NCI-H1092 treated with DMSO at 0.1 percent for 48 hours (cell line): ENCODE data around the gene OSBPL3.

Experiments
- DNase-seq: peaks from one replicate; lab custom pipeline; 2025; lab: John Stamatoyannopoulos, UW

The OSBPL3 gene

DNA sequence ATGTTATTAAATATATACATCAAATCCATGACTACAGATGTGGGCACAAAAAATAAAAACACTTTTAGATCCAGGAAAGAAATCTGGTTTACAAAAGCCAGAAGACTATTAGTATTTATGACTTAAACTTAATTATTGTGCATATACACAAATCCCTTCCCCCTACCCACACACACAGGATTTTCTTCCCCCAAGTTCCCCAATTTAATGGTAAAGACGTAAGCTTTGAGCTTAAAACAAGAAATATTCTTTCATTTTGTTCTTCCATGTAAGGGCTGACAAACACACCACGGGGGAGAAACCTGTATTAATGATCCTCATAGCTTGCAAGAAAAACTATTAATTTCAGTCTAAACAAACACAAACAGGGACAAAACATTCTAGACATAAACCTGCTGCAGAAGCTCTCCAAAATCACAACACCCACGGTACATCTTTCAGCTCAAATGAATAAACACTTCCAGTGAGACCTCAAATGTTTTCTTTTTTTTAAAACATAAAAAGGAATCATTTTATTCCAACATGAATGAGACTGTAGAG lies 28.5 kb downstream of the OSBPL3 start:
- DNase-seq: no peak

DNA sequence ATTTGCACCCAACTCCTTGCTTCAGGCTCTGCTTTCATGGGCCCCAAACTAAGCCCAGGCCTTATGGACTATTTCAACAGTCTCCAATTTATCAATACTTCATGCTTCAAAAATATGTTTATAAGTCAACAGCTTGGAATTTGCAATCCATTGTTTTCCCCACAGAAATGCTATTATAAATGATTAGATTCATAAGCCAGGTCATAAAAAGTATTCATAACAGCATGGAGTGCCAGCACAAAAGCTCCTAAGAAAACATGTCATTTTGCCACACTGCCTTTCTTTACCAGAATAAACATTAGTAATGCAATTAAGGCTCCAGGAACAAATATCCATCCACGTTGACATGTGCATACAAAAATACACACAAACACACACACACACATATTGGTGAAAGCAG lies 30.1 kb downstream of the OSBPL3 start:
- DNase-seq: no peak

DNA sequence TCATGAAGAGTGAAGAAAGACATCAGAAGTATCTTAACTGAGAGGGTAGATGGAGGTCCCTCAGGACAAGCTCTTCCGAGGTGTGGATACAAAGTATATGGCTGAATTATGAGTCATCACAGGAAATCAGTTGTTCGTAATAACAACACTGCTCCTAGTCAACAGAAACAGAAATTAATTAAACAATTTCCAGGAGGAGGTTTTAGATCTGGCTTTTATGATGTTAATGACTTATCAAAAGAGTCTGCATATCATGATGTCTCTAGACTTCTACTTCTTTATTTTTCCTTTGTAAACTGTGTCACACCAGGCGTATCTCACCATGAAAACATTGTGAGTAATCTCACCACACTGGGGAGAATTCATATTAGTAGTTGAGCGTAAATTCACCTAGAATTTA lies 31.2 kb downstream of the OSBPL3 start:
- DNase-seq: no peak

DNA sequence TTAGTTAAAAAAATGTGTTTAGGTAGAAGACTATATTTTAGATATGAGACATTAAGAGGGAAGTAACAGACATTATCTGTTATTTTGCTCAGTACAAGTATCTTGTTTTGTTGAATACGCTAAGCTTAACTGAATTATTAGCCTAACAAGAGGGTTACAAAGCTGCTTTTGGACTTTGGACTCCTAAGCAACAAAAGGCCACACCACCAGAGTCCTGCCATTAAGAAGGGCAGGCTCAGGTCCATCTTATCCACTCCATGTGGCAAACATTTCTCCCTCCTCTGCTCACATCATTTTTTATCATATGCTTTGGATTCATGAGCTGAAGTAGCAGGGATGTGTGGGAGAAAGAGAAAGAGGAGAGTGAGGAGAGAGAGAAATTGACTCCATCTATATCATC lies 33.5 kb downstream of the OSBPL3 start:
- no peak for DNase-seq

DNA sequence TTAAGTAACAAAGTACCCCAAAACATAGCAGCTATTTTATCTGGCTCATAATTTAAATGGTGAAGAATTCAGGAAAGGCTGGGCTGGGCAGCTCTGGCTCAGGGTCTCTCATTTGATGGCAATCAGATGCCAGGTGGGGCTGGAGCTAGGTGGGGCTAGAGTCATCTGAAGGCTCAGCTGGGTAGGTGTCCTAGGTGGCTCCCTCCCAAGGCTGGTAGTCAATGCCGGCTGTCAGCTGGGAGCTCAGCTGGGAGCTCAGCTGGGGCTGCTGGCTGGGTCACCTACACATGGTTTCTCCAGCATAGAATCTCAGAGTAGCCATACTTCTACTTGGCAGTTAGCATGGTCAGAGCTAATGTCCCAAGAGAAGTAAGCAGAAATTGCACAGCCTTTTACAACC lies 34.1 kb downstream of the OSBPL3 start:
- no peak for DNase-seq

DNA sequence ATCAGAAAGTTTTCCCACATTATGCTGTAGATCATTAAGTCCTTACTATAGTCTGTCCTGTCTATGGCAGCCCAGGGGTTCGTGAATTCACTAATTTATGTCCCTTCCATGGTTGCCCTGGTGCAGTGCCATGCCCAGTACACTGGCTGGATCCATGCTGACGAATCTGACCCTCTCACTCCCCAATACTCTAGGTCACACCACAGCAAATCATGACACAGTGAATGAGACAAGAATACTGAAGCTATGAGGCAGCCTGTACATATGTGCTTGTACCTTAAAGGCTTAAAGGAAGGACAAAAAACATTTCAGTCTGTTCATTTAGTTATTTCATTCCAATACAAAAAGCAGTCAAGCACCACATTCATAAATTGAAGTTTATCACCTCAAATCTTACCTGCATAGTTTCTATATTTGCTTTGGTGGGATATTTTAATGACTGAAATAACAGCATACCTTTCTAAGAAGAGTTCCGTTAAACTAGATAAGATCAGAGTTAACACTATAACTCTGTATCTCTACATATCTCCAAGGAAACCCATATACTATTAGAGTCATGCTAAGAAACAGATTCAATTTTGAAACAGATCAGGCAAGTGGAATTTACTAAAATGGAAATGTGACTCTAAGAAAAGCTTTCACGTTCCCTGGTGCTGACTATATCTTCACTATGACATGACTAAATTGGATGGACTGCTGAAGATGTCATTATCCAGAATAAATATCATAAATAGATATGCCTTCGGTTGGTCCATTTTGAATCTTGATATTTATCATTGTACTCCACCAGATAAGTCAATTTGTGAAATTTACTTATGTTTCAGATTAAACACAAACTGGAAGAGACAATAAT lies 36.7 kb downstream of the OSBPL3 start:
- no peak for DNase-seq

DNA sequence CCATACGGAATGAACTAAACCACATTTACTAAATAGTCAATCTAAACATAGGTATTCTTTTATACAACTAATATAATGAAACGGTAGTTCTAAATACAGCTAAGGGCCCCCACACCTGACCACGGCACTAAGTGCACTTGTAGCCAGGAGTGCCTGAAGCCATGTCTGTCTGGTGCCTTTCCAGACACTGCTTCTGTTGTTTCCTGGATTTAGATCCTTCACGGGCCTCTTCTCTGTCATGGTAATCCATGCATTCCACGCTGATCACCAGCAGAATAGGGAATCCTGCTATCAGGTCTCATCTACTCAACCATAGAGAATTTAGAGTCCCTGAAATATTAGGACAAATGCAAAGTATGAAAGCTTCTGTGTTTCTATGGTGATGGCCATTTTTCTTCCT lies 37.8 kb downstream of the OSBPL3 start:
- no peak for DNase-seq

DNA sequence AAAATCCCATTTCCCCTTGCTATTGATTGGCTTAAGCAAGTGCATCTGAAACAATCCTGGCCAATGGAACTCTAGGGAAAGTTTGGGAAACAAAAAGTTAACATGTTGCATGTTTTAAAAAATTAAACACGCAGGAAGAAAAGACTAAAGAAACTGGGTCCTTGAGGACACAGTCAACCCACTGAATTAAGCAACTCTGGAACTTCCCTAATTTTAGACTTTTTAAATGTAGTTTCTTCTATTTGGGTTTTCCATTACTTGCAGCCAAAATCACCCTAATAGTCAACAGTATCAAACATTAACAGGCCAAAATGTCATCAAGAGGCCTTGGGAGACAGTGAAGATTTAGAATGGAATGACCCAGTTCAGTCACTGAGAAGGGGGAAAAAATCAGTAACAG lies 40.6 kb downstream of the OSBPL3 start:
- DNase-seq: no peak

DNA sequence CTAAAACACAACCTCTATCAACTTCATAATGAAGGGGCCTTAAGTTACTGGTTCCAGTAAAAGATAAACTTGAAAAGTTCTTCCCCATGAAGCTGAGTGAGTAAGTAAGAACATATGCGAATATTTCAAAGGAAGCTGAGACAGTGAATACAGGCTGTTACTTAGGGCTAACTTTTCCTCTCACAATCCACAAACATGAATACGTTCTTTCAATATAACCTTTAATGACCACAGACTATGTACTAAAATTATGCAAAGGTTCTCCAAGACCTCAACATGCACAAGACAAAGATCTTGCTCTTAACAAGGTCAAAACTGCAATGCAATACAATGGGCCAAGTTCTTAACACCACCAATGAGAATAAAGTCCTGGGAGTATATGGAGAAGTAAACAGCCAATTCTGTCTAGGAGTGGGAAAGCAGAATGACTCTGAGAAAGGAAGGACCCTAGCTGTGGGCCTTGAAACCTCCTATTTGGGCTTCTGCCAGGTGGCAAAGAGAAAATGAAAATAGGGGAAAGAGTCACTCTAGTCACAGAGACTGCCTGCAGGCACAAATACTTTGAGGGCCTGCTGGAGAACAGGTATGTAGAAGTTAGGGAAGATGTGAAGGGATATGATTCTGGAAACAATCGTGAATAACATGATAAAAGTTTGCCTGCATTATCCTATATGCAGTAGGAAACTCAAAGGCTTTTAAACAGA lies 43.7 kb downstream of the OSBPL3 start:
- no peak for DNase-seq

DNA sequence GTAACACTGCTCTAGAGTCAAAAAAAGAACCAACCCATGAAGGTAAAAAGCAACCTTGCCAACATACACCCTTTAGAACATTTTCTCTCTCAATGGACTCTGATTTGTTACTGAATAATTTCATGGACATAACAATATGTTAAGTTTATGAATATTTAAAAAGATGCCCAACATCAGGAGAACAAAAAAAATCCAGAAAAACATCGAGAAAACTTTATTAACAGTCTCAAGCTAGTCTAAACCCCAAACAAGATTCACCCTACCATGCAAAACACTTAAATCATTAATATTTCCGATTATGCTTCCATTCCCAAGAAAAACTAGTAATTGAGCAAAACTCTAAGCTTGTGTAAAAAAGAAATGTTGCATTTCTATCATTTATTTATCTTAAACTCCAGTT lies 46.7 kb downstream of the OSBPL3 start:
- no peak for DNase-seq

DNA sequence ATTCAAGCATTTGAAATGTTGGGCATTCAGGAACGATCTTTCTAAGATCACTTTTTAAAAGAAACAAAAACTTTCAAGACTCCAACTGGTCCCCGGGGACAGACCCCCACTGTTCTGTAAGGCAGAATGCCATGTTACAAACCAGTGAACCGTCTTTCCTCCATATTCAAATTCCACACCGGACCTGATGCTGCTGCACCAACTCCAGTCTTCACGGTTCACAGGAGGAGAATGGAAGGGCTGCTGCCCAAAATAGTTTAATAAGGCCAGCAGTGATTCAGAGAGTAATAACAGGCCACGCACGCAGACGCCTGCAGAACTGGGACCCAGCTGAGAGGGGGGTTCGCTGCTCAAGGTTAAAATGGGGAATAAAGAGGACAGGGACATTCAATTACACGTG lies 47.2 kb downstream of the OSBPL3 start:
- DNase-seq: no peak

DNA sequence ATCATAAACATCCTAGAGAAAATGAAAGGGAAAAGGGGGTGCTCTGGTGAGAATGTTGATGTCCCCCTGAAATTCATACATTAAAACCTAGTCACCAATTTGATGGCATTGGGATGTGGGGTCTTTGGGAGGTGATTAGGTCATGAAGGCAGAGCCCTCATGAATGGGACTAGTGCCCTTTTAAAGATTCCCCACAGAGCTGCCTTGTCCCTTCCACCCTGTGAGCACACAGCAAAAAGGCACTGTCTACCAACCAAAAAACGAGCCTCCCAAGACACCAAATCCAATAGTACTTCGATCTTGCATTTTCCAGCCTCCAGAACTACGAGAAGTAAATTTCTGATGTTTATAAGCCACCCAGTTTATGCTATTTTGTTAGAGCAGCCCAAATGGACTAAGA lies 47.6 kb downstream of the OSBPL3 start:
- DNase-seq: no peak

DNA sequence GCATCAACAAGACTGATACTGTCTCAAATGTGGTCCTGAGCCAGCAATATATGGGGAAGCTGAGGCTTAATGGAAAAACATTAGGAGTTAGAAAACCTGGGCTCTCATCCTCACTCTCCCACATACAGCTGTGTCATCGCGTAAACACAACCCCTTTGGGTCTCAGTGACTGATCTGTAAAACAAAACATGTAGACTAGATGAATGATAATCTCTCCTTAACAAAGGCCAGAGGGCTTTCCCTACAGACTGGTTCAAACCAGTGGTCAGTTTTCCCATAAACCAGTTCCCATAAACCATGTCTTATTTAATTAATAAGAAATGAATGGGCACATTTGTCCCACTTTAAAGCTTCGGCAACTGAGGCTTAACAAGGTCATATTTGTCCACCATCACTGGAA lies 48.1 kb downstream of the OSBPL3 start:
- no peak for DNase-seq

DNA sequence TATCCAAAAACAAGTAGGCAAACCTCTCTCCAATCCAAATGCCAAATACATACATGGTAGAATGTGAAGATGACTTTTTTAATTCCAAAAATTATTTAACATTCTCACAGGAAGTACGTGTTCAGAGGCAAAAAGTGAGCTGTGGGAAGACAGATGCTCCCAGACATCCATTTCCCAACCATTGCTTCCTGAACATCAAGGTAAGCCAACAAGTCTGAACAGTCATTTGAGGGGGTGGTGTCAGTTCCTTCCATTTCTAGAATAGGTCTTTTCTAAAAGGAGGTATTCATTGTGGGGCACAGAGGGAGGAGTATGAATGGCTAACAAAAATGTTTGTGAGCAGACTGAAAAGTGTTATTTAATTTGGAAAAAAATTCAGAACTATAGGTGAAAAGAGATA lies 49.1 kb downstream of the OSBPL3 start:
- no peak for DNase-seq

DNA sequence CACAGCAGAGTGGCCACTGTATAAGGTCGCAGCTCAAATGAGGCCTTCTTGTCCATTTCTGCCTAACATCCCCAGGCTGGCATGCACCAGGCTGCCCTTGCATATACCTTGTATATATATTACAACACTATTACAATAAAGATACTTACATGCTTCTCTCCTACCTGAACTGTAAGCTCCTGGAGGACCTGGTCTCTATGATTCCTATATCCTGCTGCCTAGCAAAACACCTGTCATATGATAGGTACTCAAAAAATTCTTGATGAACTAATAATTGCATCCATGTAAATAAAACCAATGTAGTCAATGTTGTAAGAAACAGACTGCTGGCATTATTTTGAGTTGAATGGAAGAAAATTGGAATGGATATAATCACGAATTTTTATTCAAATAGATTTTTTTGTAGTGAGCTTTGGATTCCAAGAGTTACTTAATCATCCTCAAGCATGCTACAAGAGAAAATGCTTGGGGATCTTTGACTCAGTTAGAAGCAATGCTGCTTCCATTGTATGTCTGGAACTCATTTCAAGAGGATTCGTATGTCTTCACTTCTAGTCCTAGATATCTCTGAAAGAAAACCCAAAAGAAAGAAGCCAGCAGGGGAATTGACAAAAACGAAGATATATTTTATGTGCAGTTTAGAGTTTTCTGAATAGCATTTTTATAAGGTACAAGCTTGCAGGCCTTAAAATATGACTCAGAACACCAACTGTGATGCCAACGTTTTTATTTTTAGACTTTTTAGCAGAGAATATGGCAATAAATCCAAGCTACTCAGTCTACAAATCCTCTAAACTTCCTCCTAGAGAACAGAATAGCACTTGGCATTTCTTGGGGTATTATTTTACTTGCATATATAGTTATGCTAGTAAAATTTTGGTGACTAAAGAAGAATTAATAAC lies 53.1 kb downstream of the OSBPL3 start:
- DNase-seq: no peak

DNA sequence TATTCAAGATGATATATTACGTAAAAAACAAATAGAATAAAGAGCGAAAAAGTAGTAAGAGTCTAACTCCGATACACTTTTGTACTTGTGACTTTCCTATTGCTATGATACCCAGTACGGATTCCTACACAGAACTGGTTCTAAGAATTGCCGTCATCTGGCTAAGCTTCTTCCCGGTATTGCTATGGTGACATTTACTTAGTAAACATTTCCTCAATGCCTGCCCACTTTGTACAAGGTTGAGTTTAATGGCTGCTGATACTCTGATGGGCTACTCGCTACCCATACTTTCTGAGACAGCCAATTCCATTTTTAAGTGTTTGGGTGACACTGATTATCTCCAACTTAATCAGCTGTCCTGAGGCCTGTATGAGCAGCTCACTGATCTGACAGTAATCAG lies 55.6 kb downstream of the OSBPL3 start:
- DNase-seq: no peak

DNA sequence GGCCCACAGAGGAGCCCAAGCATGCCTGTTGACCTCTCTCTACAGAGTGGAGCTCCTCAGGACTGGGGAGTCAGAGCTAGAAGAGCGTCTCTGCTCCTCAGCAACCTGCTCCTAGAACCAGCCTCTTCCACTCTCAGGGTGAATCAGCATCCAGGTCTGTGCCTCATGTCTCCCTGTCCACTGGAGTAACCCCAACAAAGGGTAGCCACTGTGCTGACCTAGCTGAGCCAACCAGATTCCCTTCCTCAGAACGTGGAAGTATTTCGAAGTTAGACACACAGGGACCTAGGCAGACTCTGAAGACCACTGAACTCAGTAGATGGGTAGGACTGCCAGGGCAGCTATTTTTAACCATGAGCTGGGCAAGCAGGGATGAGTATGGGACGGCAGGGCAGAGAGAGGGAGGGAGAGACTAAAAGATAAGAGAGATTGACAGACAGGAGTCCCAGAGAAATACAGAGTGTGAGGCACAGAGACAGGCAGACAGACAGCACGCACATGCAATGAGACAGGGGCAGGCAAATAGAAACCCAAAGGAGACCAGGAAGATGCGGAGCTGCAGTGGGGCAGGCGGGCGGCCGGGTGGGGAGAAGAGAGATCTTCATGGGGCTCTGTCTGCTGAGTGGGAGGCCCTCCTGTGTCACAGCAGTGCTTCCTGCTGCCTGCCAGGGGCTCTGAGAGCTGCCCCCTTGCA lies 56.7 kb downstream of the OSBPL3 start:
- no peak for DNase-seq

DNA sequence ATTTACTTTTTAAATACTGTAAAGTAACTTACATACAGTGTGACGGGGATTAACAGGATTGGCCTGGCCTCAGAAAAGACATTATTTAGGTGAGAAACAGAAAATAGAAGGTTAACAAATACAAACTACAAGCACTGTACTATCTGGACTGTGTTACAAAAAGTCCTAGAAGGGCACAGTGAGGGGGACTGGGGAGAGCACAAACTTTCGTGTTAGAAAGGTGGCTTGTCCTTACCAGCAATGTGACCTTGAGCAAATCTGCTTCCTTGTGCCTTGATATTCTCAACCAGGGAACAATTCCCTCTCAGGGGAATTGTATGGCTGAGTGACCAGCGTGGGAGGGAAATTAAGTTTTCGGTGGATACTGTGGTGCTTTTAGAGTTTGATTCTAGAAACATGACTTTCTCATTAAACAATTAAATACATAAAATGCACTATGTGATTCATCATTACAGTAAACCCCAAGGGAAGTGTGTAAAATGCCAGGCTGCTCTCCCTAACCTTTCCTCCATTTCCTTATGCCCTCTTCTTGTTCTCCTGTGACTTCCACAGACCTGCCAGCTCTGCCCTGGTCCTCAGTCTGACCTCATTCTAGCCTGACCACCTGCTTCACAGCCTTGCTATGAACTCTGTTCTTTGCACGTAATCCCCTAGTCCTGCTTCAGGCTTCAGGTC lies 57.7 kb downstream of the OSBPL3 start:
- DNase-seq: no peak

DNA sequence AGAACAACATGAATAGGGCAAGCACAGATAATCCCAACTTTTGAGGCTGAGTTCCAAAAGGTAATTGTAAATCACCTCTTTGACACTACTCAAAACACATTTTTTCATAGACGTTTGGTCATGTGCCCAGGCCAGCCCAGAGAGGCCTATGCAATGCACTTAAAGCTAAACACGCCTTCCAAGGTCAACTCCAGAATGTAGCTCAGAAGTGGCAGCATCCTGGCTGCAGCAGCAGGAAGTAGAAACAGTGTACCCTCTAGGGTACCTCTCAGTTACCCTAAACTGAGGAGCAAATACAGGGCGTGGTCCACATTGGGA lies 58.7 kb downstream of the OSBPL3 start:
- no peak for DNase-seq

DNA sequence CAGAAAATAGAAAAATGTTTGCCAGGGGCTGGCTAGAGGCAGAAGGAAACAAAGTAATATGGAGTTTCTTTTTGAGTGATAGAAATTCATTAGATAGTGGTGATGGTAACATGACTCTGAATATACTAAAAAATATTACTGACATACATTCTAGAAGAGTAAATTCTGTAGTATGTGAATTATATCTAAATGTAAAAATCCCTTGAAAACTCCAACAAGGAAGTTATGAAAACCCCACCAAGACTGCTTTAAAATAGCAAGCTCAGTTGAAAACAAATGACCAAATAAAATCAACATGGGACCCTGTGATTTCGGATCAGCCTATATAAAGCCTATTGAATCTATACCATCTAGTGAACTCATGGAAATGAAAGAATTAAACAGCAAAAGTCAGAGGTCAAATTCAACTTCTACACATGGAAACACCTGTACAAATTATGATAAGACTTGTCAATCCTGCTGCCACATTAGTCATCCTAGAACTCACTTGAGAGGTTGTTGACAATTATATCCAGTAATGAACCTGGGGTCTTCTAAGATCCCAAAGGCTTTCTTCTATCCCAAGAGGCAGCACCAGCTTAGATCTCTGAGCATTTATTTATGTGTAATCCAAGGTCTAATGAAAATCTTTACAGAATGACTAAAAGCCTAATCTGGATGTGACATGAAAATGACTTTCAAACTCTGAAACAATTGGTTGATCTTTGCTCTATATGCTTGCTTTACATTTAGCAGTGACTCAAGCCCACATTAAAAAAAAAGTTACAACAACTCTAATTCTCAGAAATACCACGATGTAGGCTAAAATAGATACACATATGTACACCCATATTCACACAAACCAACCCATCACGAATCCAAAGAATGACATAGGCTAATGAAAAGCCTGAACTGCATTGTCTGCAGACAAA lies 59.3 kb downstream of the OSBPL3 start:
- DNase-seq: no peak
